ENCODE data around the gene XIST. TPM values are rescaled to one million over a fixed set of nuclear protein-coding genes. Genes with fewer than 3 reads are reported as not detected.

The XIST gene
- total RNA-seq, 2 experiments from 2014 or later: not detected

GRCh38 chrX:73839152-73839551 lies 13.4 kb downstream of the XIST start:
- intact Hi-C loops (cut with micrococcal nuclease): no loop called here
- no peak for ATAC-seq
- CTCF ChIA-PET: interaction anchor here (1.5 kb wide), 1 partner anchor 504 kb away, joined by 4 read pairs; no protein-coding TSS in a partner anchor

GRCh38 chrX:73838123-73838522 lies 14.4 kb downstream of the XIST start:
- Mint-ChIP-seq H3K27ac (no peak overlapping the region), H3K9me3 (no peaks in the 10 kb centered on the region), H3K36me3 (ENCODE audit: low read depth) (no peaks in the 10 kb centered on the region), H3K4me1 (ENCODE audit: low read depth) (no peaks in the 10 kb centered on the region), H3K27me3 (no peaks in the 10 kb centered on the region), H3K4me3 (no peak overlapping the region)
- ATAC-seq: no peak
- TF ChIP-seq CTCF (IDR thresholded peaks at IDR 0.05): no peak
- DNase-seq: no peak
- ChIA-PET POLR2A (no interaction called here), CTCF (interaction anchor here (1.5 kb wide), 1 partner anchor 505 kb away, joined by 4 read pairs; no protein-coding TSS in a partner anchor)
- intact Hi-C loops (cut with micrococcal nuclease): no loop called here

More at GRCh38 chrX:73839152-73839551, 13.4 kb downstream of the XIST start:
- no peak for TF ChIP-seq CTCF (IDR thresholded peaks at IDR 0.05)
- Mint-ChIP-seq H3K27me3 (no peaks in the 10 kb centered on the region), H3K4me1 (ENCODE audit: low read depth) (no peaks in the 10 kb centered on the region), H3K9me3 (no peaks in the 10 kb centered on the region), H3K27ac (no peak overlapping the region), H3K4me3 (no peak overlapping the region), H3K36me3 (ENCODE audit: low read depth) (no peaks in the 10 kb centered on the region)
- POLR2A ChIA-PET: no interaction called here
- no peak for DNase-seq

- DNase-seq (no peak), ATAC-seq (no peak)
- H3K27me3 Mint-ChIP-seq: no peaks in the 10 kb centered on the region
- CTCF ChIA-PET: no interaction called here
- H3K9me3 Mint-ChIP-seq: no peaks in the 10 kb centered on the region
- H3K36me3 Mint-ChIP-seq (ENCODE audit: low read depth): no peaks in the 10 kb centered on the region
- H3K4me3 Mint-ChIP-seq: no peak overlapping the region
- no peak overlapping the region for H3K27ac Mint-ChIP-seq
- H3K4me1 Mint-ChIP-seq (ENCODE audit: low read depth): no peaks in the 10 kb centered on the region
- intact Hi-C loops (cut with micrococcal nuclease): no loop called here
- POLR2A ChIA-PET: no interaction called here
- TF ChIP-seq CTCF (IDR thresholded peaks at IDR 0.05): no peak
These were observed 15.5 kb downstream of the XIST start for GRCh38 chrX:73836956-73837477.

GRCh38 chrX:73834219-73834618 lies 18.3 kb downstream of the XIST start:
- Mint-ChIP-seq H3K27ac (no peak overlapping the region), H3K36me3 (ENCODE audit: low read depth) (no peaks in the 10 kb centered on the region), H3K27me3 (peaks cover 2% of the 10 kb centered on the region), H3K4me3 (no peak overlapping the region), H3K9me3 (no peaks in the 10 kb centered on the region), H3K4me1 (ENCODE audit: low read depth) (no peaks in the 10 kb centered on the region)
- TF ChIP-seq CTCF (IDR thresholded peaks at IDR 0.05): no peak
- ATAC-seq: no peak
- intact Hi-C loops (cut with micrococcal nuclease): no loop called here
- DNase-seq: no peak
- ChIA-PET CTCF (no interaction called here), POLR2A (no interaction called here)

GRCh38 chrX:73832319-73832718 lies 20.2 kb downstream of the XIST start:
- Mint-ChIP-seq H3K27ac (no peak overlapping the region), H3K4me1 (ENCODE audit: low read depth) (no peaks in the 10 kb centered on the region), H3K36me3 (ENCODE audit: low read depth) (no peaks in the 10 kb centered on the region), H3K9me3 (no peaks in the 10 kb centered on the region), H3K27me3 (peaks cover 2% of the 10 kb centered on the region), H3K4me3 (no peak overlapping the region)
- ATAC-seq (no peak), DNase-seq (no peak)
- intact Hi-C loops (cut with micrococcal nuclease): no loop called here
- CTCF ChIA-PET: no interaction called here
- POLR2A ChIA-PET: no interaction called here
- no peak for TF ChIP-seq CTCF (IDR thresholded peaks at IDR 0.05)

Data from activated CD8-positive, alpha-beta T cell treated with anti-CD3 and anti-CD28 coated beads for 36 hours (primary cell).